ENCODE data around the gene RBM47. TPM values are rescaled to one million over a fixed set of nuclear protein-coding genes. Genes with fewer than 3 reads are reported as not detected.

Gene RBM47
- total and polyA plus RNA-seq, 2 experiments from 2014 or later, result 35.6 to 139 TPM

DNA sequence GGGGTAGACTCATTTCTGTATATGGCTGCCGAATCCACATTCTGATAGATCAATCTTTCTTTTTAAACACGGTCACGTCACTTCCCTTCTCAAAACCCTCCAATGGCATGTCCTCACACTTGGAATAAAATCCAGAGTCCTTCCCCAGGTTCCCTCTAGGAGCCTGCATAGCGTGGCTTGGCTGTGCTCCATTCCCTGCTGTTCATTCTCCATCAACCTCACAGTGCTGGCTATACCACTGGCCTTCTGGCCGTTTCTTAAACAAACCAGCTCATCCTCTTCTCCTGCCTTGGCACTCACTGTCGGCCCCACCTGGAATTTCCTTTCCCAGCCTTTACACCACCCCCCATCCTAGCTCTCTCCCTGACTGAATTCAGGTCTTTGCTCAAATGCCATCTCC, 77.1 kb downstream of the RBM47 start:
- Mint-ChIP-seq H3K9me3 (no peaks in the 10 kb centered on the region), H3K27ac (peak overlapping the region; percentile 9; the same call in 1 of the 2 replicates), H3K27me3 (ENCODE audit: insufficient read depth, low read depth, poor library complexity) (peaks cover 6% of the 10 kb centered on the region), H3K36me3 (ENCODE audit: low read depth) (peaks cover 38% of the 10 kb centered on the region), H3K4me3 (no peak overlapping the region), H3K4me1 (peaks cover 49% of the 10 kb centered on the region)
- peak; percentile 83 for ATAC-seq
- no peaks in the 10 kb centered on the region for H3K27me3 ChIP-seq (ENCODE audit: insufficient read depth)
- H3K9me2 ChIP-seq (ENCODE audit: insufficient read depth), result no peaks in the 10 kb centered on the region
- H2AFZ ChIP-seq, result no peak overlapping the region
- H3K4me3 ChIP-seq, result no peak overlapping the region
- H3K36me3 ChIP-seq (ENCODE audit: insufficient read depth), result peaks cover 6% of the 10 kb centered on the region
- peaks cover 13% of the 10 kb centered on the region for H4K20me1 ChIP-seq (replicated peaks; ENCODE audit: insufficient read depth)
- H3K79me2 ChIP-seq (replicated peaks; ENCODE audit: insufficient read depth), result peaks cover 98% of the 10 kb centered on the region
- TF ChIP-seq EZH2 (IDR thresholded peaks at IDR 0.05; ENCODE audit: low read depth, unreplicated experiment) (no peak), NANOG (IDR thresholded peaks at IDR 0.05; ENCODE audit: borderline replicate concordance) (no peak), ZNF114 (CRISPR knock-in tag; IDR thresholded peaks at IDR 0.05) (no peak), ZNF331 (CRISPR knock-in tag; IDR thresholded peaks at IDR 0.05; ENCODE audit: low read depth) (no peak), POLR2AphosphoS5 (IDR thresholded peaks at IDR 0.05; ENCODE audit: low read depth) (no peak), JUNB (IDR thresholded peaks at IDR 0.05; ENCODE audit: unreplicated experiment) (no peak), STAT1 (IDR thresholded peaks at IDR 0.05; ENCODE audit: unreplicated experiment) (no peak), EZH2phosphoT487 (IDR thresholded peaks at IDR 0.05; ENCODE audit: unreplicated experiment) (no peak), CREB1 (CRISPR knock-in tag; IDR thresholded peaks at IDR 0.05; ENCODE audit: low read depth) (no peak)
- TF ChIP-seq, protein P1, sequence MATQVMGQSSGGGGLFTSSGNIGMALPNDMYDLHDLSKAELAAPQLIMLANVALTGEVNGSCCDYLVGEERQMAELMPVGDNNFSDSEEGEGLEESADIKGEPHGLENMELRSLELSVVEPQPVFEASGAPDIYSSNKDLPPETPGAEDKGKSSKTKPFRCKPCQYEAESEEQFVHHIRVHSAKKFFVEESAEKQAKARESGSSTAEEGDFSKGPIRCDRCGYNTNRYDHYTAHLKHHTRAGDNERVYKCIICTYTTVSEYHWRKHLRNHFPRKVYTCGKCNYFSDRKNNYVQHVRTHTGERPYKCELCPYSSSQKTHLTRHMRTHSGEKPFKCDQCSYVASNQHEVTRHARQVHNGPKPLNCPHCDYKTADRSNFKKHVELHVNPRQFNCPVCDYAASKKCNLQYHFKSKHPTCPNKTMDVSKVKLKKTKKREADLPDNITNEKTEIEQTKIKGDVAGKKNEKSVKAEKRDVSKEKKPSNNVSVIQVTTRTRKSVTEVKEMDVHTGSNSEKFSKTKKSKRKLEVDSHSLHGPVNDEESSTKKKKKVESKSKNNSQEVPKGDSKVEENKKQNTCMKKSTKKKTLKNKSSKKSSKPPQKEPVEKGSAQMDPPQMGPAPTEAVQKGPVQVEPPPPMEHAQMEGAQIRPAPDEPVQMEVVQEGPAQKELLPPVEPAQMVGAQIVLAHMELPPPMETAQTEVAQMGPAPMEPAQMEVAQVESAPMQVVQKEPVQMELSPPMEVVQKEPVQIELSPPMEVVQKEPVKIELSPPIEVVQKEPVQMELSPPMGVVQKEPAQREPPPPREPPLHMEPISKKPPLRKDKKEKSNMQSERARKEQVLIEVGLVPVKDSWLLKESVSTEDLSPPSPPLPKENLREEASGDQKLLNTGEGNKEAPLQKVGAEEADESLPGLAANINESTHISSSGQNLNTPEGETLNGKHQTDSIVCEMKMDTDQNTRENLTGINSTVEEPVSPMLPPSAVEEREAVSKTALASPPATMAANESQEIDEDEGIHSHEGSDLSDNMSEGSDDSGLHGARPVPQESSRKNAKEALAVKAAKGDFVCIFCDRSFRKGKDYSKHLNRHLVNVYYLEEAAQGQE (IDR thresholded peaks at IDR 0.05; ENCODE audit: unreplicated experiment), result no peak
- TF ChIP-seq, protein P2, sequence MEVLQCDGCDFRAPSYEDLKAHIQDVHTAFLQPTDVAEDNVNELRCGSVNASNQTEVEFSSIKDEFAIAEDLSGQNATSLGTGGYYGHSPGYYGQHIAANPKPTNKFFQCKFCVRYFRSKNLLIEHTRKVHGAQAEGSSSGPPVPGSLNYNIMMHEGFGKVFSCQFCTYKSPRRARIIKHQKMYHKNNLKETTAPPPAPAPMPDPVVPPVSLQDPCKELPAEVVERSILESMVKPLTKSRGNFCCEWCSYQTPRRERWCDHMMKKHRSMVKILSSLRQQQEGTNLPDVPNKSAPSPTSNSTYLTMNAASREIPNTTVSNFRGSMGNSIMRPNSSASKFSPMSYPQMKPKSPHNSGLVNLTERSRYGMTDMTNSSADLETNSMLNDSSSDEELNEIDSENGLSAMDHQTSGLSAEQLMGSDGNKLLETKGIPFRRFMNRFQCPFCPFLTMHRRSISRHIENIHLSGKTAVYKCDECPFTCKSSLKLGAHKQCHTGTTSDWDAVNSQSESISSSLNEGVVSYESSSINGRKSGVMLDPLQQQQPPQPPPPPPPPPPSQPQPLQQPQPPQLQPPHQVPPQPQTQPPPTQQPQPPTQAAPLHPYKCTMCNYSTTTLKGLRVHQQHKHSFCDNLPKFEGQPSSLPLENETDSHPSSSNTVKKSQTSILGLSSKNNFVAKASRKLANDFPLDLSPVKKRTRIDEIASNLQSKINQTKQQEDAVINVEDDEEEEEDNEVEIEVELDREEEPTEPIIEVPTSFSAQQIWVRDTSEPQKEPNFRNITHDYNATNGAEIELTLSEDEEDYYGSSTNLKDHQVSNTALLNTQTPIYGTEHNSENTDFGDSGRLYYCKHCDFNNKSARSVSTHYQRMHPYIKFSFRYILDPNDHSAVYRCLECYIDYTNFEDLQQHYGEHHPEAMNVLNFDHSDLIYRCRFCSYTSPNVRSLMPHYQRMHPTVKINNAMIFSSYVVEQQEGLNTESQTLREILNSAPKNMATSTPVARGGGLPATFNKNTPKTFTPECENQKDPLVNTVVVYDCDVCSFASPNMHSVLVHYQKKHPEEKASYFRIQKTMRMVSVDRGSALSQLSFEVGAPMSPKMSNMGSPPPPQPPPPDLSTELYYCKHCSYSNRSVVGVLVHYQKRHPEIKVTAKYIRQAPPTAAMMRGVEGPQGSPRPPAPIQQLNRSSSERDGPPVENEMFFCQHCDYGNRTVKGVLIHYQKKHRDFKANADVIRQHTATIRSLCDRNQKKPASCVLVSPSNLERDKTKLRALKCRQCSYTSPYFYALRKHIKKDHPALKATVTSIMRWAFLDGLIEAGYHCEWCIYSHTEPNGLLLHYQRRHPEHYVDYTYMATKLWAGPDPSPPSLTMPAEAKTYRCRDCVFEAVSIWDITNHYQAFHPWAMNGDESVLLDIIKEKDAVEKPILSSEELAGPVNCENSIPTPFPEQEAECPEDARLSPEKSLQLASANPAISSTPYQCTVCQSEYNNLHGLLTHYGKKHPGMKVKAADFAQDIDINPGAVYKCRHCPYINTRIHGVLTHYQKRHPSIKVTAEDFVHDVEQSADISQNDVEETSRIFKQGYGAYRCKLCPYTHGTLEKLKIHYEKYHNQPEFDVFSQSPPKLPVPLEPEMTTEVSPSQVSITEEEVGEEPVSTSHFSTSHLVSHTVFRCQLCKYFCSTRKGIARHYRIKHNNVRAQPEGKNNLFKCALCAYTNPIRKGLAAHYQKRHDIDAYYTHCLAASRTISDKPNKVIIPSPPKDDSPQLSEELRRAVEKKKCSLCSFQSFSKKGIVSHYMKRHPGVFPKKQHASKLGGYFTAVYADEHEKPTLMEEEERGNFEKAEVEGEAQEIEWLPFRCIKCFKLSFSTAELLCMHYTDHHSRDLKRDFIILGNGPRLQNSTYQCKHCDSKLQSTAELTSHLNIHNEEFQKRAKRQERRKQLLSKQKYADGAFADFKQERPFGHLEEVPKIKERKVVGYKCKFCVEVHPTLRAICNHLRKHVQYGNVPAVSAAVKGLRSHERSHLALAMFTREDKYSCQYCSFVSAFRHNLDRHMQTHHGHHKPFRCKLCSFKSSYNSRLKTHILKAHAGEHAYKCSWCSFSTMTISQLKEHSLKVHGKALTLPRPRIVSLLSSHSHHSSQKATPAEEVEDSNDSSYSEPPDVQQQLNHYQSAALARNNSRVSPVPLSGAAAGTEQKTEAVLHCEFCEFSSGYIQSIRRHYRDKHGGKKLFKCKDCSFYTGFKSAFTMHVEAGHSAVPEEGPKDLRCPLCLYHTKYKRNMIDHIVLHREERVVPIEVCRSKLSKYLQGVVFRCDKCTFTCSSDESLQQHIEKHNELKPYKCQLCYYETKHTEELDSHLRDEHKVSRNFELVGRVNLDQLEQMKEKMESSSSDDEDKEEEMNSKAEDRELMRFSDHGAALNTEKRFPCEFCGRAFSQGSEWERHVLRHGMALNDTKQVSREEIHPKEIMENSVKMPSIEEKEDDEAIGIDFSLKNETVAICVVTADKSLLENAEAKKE (CRISPR knock-in tag; IDR thresholded peaks at IDR 0.05), result no peak
- TF ChIP-seq, protein P3, sequence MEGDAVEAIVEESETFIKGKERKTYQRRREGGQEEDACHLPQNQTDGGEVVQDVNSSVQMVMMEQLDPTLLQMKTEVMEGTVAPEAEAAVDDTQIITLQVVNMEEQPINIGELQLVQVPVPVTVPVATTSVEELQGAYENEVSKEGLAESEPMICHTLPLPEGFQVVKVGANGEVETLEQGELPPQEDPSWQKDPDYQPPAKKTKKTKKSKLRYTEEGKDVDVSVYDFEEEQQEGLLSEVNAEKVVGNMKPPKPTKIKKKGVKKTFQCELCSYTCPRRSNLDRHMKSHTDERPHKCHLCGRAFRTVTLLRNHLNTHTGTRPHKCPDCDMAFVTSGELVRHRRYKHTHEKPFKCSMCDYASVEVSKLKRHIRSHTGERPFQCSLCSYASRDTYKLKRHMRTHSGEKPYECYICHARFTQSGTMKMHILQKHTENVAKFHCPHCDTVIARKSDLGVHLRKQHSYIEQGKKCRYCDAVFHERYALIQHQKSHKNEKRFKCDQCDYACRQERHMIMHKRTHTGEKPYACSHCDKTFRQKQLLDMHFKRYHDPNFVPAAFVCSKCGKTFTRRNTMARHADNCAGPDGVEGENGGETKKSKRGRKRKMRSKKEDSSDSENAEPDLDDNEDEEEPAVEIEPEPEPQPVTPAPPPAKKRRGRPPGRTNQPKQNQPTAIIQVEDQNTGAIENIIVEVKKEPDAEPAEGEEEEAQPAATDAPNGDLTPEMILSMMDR (conservative IDR thresholded peaks at IDR 0.05; ENCODE audit: low read depth in 2 of 2), result no peak
- TF ChIP-seq, protein P4, sequence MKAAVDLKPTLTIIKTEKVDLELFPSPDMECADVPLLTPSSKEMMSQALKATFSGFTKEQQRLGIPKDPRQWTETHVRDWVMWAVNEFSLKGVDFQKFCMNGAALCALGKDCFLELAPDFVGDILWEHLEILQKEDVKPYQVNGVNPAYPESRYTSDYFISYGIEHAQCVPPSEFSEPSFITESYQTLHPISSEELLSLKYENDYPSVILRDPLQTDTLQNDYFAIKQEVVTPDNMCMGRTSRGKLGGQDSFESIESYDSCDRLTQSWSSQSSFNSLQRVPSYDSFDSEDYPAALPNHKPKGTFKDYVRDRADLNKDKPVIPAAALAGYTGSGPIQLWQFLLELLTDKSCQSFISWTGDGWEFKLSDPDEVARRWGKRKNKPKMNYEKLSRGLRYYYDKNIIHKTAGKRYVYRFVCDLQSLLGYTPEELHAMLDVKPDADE (IDR thresholded peaks at IDR 0.05), result no peak
- H3K4me2 ChIP-seq, result no peak overlapping the region
- peak overlapping the region; percentile 79; the same call in 1 of the 2 replicates for H3K27ac ChIP-seq (ENCODE audit: low read depth)
- H3K4me1 ChIP-seq (ENCODE audit: insufficient read depth), result peaks cover 28% of the 10 kb centered on the region
- 0 out of 2 replicates have a peak, but pooled peaks cover 9% of the 10 kb centered on the region for H3F3A ChIP-seq (replicated peaks; ENCODE audit: low read depth)
- DNase-seq (ENCODE audit: low spot score), result peak; percentile 58

Measured in GM23338 (cell line).